NCI-H2196 (cell line): Measurements from ENCODE around the gene KCNJ12.

Experiments
- DNase-seq: peaks from one replicate; lab custom pipeline; 2025; ENCODE audit not compliant: unreplicated experiment; lab: John Stamatoyannopoulos, UW

Gene KCNJ12

DNA sequence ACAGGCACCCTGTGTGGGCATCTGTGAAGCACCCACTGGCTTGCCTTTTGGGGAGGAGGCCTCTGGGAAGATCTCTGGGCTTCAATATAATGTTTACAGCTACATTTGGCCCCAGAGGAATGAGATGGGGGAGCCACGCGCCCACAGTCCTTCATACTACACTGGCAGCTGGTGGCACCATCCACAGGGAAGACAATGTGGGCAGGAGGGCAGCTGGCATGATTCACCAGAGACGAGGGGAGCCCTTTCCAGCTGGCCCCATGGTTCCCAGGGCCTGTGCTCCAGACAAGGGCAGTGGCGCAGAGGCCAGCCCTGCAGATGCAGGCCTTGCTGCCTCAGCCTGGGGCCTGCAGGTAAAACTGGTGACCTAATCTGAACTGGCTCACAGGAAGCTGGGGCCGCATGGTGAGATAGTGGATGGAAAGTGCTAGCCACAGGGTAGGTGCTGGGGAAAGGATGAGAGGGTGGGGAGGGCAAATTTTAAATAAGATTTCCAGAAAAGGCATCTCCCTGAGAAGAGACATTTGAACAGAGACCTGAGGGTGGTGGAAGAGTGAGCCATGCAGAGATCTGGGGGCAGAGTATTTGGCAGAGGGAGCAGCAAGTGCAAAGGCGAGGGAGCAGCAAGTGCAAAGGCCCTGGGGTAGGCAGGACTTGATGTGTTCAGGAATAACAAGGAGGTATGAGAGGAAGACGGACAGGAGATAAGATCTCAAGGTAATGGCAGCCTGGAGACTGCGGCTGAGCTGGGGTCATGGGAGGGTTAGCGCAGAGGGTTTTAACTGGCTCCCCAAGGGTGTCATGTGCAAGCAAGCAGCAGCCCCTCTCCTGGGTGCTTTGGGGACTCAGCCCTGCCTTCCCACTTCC, 12.1 kb upstream of the KCNJ12 start:
- no peak for DNase-seq

DNA sequence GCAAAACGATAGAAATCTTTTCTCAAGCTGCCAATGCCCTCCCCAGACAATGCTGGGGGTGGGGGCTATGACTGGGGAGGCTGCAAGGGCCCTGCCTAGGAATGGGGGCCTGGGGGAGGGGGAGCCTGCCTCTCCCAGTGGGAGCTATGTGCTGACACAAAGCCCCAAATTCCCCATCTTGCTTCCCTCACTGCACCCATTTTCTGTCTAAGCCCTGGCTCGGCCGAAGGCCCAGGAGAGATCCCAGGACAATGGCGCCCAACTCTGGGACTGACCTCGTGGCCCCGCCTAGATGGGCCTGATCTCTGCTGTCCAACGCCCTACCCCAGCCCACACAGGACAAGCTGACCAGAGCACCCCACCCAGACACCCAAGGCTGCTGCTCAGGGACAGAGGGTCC, 11.1 kb upstream of the KCNJ12 start:
- DNase-seq: no peak

DNA sequence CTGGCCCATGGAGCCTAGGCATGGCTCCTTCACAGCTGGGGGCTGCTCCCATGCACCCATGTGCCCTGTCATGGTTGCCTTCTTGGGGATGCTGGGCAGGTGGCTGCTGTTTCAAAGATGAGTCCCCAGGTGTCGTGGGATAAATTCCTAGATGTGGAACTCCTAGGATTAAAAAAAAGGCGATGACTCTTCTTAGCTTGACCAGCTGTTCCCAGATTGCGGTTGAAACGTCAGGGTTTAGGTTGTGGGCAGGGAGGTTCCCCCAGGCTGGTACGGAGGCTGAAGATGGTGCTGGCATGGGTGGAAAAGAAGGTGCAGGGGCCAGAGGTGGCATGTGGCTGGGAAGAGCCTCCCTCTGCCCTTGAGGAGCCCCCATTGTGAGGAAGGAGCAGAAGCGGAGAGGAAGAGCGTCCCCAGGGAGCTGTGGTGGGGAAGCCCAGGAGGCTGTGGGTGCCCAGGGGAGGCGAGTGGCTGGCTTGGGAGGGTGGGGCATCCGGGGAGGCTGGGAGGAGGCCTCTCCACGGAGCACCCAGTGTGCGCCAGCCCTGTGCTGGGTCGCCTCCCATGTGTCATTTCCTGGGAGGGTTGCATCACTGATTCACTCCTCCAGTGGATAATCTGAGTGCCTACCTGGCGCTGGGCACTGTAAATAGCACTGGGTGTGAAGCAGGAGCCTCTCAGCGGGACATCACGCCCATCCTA, 7.5 kb upstream of the KCNJ12 start:
- DNase-seq: no peak

DNA sequence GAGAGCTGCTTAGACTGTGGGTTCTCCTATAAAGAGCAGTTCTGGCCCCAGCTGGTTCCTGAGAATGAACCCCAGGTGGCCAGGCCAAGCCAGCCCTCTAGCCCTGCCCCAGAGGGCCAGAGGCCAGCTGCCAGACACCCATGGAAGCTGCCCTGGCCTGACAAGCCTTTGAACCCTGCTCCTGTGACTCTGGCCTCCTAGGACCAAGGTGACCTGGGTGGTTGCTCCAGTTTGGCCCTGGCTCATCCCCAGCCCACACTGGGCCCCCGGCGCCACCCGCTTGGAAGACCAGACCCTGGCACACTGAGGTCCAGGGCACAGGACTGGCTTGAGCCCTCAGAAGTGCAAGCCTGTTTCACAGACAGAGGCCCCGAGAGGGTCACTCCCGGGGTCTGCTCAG, 6.8 kb upstream of the KCNJ12 start:
- no peak for DNase-seq

DNA sequence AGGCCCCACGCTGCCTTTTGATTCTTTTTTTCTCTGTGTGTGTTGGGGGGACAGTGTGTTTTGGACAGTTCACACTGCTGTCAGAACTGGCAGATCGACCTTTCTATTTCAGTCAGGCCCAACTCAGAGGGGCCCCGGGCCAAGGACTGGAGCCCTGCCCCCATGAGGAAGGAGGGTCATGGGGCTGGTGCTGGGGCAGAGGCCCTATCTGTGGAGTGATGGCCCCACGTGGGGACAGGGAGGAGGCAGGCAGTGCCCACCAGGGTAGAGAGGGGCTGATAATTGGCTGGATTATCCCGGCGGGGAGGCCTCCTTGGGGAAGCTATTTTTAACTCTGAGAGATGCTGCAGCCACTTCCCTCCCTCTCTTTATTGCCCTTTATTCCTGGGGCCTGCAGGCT, 5.7 kb upstream of the KCNJ12 start:
- DNase-seq: no peak

DNA sequence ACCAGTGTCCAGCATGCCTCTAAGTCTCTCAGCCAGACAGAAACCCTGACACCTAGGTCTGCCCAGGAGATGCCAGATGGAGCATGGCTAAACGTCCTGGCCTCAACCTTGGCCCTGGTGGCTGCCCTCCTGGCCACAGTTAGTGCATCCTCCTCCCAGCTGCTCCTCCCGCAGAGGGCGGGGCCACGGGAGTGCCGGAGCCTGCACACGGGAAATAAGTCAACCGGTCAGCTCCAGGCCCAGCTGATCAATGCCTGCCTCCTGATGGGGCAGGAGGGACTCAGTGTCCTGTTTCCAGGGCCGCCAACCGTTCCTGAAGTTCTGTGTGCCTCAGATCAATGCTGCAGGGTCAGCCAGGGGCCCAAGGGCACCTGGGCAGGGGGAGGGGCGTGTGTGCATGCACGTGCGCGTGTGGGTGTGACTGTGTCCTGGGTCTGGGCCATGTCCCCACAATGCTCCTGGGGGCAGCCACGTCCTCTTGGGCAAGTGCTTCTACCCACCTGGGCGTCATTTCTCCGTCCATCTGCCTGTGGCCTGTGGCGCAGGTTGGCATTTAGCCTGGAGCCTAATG, 4.6 kb upstream of the KCNJ12 start:
- no peak for DNase-seq

DNA sequence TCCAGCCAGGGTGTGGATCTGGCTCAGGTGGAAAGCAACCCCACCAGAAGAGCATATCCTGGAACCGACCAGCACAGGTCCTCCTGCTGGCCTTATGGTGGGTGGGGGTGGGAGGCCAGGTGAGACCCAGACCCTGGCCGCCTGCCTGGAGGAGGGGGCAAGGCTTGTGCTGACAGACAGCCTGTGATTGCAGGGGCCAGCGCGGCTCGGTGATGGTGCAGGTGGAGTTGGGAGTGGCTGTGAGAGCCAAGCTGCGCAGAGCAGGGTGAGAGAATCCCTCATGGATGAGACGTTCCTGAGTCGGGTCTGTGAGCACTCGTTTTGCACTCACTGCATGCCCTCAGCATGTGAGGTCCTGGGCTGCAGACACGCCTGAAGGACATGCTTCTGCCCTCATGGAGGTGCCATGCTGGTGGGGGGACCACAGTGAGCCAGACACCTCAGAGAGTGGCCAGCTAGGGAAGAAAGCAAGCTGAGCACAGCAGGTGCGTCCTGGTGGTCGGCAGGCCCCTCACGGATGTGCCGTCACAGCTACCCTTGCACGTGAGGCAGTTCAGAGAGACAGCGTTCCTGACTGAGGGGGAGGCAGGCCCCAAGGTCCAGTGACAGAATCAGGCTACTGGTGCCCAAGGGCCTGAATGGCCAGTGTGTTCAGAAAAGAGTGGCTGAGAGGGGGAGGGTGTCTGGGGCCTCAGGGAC, 3.8 kb upstream of the KCNJ12 start:
- no peak for DNase-seq

DNA sequence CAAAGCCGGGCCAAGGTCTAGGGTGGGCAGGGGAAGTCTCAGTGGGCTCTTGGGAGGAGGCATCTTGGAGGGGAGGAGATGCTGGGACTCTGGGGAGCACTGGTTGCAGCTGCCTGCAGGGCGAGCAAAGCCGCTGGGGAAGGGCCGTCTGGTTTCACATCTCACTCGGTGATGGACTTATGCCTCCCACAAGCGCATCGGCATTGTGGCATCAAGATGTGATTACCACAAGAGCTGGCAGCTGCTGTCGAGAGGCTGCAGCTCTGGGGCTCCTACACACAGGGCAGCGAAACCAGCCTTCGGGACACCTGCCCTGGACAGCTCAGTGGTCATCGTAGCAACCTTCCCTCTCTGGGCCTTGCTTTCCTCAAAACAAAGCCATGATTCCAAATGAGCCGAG, 3.1 kb upstream of the KCNJ12 start:
- DNase-seq: no peak

DNA sequence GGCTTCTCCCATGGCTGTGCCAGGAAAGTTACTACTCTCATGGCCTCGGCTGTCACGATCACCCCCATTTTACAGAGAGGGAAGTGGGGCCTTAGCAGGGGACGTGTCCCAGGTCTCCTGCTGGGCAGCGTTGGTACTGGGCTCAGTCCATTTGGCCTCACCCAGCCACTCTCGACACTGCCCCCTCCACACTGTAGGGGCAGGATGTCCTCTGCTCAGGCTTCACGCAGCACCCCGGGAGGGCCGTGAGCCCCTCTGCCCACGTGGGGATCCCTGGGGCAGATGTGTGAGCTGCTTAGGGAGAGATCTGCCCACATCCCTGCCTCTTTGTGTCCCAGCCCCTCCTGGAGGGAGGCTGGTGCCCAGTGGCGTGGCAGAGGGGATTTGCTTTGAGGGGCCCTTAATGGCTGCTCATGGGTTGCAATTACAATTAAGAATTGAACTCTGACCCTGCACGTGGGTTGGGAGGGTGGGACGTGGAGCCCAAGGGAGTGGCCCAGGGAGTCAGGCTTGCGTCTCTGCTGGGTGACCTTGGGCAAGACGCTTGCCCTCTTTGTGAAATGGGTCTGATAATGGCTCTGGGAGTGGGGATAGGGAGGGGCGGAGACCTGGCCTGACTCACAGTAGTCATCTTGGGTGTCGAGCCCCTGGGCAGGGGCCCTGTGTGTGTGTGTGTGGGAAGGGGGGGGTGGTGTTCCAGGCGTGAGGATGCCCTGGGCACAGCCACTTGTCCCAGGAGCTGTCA, 2.3 kb upstream of the KCNJ12 start:
- no peak for DNase-seq

DNA sequence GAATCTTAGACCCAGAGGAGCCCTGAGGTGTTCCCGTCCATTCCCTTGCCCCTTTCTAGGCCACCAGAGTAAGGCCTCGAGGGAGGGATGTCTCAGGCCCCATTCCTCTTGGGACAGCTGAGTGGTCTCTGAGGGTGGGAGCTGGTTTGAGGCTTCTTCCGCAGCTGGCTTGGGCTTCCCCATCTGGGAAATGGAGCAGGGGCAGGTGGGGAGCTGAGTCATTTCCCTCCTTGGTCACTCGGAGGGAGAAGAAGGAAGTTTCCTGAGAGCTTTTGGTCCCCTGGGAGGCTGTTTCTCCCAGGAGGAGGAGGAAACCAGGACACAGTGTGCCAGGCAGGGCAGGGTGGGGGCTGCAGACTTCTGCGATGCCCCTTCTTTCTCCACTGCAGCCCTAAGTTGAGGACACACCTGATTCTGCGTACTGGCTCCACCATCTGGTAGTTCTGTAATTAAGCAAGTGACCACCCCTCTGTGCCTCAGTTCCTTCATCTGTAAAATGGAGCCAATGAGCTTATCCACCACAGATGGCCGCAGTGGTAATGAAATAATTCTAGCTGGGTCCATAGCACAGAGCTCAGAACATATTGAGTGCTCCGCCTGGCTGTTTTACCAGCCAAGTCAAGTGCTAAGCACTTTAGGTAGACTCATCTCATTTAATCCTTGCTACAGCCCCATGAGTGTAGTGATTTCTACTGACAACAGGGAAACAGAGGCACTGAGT, 1.6 kb upstream of the KCNJ12 start:
- DNase-seq: no peak

DNA sequence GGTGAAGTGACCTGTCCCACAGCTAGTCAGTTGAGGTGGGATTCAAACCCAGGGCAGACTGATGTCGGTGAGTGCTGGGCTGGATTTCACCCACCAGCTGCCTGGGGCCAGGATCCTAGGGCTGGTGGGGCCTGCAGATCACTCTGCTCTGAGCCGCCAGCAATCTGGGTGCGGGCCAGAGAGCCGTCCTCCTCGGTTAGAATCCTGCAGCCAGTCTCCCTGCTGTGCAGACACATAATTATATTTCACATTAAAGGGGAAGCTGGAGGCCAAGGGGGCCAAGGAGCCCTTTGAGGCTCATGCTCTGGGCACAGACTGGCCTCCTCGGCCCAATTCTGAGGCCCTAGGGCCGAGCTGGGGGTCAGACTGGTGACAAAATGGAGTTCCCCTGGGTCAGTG, 996 bp upstream of the KCNJ12 start:
- DNase-seq: no peak

DNA sequence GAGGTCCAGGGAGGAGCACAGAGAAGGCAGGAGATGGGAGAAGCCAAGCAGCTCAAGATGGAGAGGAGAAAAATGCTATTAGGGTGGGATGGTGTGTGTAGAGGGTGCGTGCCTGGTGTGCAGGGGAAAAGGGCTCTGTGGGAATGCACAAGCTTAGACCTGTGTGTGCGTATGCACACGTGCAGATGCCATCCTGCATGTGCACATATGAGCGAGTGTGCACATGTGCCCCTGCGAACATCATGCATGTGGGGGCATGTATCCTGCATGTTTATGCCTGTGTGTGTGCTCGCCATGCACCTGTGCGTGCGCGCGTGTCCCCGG, 438 bp upstream of the KCNJ12 start:
- no peak for DNase-seq

DNA sequence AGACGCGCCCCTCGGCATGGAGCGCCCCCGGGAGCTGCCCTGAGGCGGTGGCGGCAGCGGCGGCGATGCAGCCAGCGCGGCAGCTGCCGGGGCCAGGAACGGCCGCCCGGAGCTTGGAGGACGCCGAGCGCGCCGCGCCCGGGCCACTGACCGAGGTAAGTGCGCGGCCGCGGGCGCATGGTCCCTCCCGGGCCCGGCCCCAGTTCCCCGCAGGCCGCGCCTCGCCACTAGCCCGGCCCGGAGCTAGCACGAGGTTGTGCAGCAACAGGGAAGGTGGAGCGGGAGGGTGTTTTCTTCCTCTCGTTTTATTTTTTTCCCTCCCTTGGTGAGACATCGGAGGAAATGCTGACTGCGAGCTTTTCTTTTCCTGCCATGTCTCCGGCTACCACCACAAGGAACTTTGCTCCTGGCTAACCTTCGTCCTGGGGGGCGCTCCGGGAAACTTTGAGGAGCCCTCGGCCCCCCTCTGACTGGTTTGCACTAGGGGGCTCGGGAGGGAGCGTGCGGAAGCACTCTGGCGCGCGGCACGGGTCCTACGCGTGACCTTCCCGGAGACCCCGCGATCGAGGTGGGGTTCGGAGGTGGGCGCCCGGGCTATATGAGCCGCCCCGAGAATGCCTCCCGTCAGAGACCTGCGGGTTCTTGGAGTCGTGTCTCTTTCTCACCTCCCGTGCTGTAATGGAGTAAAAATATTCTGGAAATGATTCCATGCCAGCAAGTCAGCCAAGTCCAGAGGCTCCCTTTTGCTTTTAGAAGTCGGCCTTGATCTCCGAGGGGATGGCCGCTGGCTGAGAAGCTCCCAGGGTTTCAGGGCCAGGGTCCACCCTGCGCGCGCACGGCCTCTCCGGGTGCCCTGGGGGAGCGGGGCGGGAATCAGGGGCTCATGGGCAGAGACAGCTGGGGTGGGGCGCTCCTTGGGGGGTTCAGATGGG, 868 bp downstream of the KCNJ12 start:
- DNase-seq: no peak

DNA sequence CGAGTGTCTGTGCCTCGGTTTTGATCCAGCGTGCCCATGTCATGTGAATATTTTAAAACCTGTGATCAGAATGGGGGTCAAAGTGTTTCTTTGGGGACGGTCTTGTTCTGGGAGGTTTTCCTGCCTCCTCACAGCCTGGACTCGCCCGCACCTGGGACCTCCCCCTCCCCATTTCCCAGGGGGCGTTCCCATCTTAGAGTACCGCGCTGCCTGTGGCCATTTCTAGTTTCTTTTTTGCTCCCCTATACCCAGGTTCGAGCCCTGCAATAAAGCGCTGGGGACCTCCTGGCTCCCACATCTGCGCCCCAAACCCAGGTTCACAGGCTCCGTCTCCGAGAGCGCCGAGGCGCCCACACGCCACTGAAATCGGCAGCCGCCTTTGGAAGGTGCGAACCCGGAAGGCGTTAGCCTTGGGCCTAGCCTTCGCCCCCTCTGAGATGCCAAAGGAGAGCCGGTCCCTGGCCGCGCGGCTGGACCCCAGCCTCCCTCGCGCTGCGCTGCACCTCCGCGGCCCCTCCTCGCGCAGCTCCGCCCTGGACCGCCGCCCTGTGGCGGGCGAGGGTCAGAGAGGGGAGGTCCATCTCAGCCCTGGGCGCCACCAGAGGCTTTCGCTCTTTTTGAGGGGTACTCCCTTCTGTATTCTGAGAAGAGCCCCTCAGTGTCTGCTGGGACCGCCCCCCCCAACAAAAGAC, 1.7 kb downstream of the KCNJ12 start:
- no peak for DNase-seq

DNA sequence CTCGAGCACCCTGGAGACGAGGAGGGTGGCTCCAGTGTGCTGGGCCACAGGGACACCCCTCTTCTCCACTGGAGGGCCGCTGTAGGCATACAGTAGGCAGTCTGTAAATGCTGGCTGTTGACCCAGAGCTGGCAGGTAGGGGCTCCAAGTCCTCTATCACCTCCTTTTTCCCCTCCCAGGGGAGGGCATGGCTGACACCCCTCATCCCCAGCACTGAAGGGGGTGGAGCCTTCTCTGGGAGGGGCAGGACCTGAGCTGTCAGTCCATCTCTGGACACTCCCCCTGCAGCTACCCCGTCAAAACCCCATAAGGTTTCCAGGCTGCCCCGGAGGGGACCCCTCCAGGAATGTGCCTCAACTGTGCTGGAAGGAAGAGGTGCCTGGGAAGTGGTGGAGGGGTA, 2.4 kb downstream of the KCNJ12 start:
- no peak for DNase-seq

DNA sequence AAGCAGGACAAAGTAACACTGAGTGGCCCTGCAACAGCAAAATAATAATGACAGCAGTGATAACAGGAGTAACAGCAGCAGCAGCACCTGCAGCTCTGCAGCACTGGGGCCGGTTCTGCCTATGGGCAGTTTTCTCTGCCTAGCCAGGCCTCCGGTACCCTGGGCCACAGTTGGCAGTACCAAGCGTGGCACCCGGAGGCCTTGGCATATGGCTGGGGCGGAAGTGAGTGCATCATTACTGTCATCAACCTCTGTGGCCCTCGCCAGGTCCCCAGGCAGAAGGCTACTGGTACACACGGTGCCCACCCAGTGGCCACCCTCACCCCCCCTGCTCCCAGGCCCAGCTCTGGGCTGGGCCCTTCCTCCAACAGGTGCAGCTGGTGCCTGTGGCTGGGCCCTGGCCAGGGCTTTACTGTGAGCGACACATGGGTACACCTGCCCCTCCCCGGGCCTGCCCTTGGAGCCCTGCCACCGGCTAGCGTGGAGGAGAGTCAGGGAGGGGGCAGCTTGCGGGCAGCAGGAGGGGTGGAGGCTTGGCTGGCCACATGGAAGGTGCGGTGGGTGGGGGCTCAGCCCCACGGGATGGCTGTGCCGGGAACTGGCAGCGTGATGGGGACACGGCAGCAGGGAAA, 3.0 kb downstream of the KCNJ12 start:
- DNase-seq: peak; percentile 80

DNA sequence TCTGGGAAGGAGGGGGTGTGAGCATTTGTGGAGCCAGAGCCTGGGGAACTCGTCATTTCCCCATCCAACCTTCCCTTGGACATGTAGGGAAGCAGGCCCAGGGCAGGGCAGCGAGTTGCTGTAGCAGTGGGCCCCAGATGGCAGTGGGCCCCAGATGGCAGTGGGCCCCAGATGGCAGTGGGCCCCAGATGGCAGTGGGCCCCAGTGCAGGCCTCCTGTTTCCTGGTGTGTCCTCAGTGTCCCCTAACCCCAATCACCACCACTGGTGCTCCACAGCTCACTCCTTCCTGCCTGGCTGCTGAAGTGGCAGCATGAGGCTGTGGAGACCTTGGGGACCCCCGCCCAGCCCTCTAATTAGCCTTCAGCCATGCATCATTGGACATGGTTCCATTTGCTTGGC, 4.5 kb downstream of the KCNJ12 start:
- DNase-seq: no peak

DNA sequence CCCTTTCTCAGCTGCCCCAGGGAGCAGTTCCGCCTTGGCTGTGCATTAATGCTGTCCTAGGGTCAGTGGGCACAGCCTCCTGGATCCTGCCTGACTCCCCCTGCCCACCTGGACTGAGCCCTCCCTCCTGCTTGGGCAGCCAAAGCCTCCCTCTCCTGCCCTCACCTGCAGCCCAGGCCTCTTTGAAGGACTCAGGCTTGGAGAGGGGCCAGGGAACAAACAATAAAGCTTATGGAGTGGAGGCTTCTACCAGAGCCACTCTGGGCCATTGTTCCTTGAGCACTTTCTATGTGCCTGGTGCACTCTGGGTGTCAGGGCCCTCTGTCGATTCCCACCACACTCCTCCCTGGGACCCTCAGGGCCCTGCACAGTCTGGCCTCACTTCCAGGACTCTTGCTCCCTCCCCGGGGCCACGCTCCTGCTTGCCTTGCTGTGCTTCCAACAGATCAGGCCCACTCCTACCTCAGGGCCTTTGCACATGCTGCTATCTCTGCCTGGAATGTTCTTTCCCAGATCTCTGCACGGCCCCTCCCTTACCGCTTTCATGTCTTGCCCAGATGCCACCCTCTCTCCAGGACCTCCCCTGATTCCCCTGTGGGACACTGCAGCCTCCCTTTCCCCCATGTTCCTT, 5.0 kb downstream of the KCNJ12 start:
- DNase-seq: peak; percentile 45
